Measurements from ENCODE around the gene CLHC1.

DNA sequence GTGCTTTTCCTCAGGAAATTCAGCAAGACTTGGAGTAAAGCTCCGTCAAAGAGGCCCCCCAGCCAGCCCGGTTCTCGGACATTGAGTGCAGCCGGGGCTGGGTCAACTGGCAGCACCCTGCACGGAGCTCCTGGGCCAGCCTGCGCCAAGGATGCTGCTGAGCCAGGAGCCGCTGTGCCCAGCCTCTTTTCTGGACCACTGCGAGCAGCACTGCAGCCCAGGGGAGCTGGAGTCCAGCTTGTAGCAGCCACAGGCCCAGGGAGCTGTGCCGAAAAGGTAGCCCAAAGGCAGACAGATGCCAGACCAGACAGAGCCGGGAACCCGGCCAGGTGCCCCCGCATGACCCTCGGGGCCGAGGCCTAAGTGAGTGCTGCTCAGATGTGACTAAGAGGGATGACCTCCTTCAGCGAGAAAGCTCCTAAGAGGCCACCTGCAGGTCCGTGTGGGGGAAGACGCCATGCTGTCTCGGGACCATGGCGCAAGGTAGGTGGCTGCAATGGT is 7.3 kb downstream of the CLHC1 start:
- TF ChIP-seq, protein P1, sequence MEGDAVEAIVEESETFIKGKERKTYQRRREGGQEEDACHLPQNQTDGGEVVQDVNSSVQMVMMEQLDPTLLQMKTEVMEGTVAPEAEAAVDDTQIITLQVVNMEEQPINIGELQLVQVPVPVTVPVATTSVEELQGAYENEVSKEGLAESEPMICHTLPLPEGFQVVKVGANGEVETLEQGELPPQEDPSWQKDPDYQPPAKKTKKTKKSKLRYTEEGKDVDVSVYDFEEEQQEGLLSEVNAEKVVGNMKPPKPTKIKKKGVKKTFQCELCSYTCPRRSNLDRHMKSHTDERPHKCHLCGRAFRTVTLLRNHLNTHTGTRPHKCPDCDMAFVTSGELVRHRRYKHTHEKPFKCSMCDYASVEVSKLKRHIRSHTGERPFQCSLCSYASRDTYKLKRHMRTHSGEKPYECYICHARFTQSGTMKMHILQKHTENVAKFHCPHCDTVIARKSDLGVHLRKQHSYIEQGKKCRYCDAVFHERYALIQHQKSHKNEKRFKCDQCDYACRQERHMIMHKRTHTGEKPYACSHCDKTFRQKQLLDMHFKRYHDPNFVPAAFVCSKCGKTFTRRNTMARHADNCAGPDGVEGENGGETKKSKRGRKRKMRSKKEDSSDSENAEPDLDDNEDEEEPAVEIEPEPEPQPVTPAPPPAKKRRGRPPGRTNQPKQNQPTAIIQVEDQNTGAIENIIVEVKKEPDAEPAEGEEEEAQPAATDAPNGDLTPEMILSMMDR (IDR thresholded peaks at IDR 0.05; ENCODE audit: extremely low read depth in 1 of 2, insufficient read depth in 1 of 2, low read depth in 1 of 2, low read length in 2 of 2) = no peak
- TF ChIP-seq, protein P2, sequence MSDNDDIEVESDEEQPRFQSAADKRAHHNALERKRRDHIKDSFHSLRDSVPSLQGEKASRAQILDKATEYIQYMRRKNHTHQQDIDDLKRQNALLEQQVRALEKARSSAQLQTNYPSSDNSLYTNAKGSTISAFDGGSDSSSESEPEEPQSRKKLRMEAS (IDR thresholded peaks at IDR 0.05; ENCODE audit: insufficient read depth, insufficient read length) = no peak
- TF ChIP-seq POLR2AphosphoS5 (IDR thresholded peaks at IDR 0.05; ENCODE audit: insufficient read depth, low read depth, low read length) (no peak), EZH2 (IDR thresholded peaks at IDR 0.05; ENCODE audit: borderline replicate concordance, low read depth, low read length, severe bottlenecking) (no peak), POLR2A (IDR thresholded peaks at IDR 0.05; ENCODE audit: low read depth, low read length) (no peak), JUN (IDR thresholded peaks at IDR 0.05; ENCODE audit: borderline replicate concordance, insufficient read depth, insufficient read length, low read depth) (no peak), GATA2 (IDR thresholded peaks at IDR 0.05; ENCODE audit: insufficient read depth, insufficient read length, low read depth, low read length) (no peak), MYC (IDR thresholded peaks at IDR 0.05; ENCODE audit: low read depth, low read length) (no peak)

Data from endothelial cell of umbilical vein (primary cell).